ENCODE results near the gene BCL7A. TPM values are rescaled to one million over a fixed set of nuclear protein-coding genes. Genes with fewer than 3 reads are reported as not detected.
A peak's percentile ranks its signal among the peaks of the same experiment; 100 is the strongest.

Gene BCL7A
- total RNA-seq, 1 donor from 2014 or later, result 41.4 TPM

DNA sequence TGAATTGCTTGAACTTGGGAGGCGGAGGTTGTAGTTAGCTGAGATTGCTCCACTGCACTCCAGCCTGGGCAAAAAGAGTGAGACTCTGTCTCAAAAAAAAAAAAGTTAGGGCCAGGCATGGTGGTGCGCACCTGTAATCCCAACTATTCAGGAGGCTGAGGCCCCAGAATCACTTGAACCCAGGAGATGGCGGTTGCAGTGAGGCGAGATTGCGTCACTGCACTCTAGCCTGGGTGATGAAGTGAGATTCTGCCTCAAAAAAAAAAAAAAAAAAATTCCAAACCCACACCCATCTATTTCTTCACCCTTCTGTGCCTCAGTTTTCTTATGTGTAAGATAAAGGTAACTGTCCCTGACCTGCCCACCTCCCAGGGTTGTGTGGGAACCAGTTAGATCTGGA lies 45.9 kb downstream of the BCL7A start:
- TF ChIP-seq, protein P1, sequence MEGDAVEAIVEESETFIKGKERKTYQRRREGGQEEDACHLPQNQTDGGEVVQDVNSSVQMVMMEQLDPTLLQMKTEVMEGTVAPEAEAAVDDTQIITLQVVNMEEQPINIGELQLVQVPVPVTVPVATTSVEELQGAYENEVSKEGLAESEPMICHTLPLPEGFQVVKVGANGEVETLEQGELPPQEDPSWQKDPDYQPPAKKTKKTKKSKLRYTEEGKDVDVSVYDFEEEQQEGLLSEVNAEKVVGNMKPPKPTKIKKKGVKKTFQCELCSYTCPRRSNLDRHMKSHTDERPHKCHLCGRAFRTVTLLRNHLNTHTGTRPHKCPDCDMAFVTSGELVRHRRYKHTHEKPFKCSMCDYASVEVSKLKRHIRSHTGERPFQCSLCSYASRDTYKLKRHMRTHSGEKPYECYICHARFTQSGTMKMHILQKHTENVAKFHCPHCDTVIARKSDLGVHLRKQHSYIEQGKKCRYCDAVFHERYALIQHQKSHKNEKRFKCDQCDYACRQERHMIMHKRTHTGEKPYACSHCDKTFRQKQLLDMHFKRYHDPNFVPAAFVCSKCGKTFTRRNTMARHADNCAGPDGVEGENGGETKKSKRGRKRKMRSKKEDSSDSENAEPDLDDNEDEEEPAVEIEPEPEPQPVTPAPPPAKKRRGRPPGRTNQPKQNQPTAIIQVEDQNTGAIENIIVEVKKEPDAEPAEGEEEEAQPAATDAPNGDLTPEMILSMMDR (IDR thresholded peaks at IDR 0.05), result no peak
- H3K9me3 Mint-ChIP-seq, result no peaks in the 10 kb centered on the region
- ChIA-PET POLR2A (interaction anchor here (0.8 to 5.0 kb wide), 7 partner anchors 10 to 75 kb away, joined by 3 to 39 read pairs (median 4); partner anchors contain the start of gene MLXIP), CTCF (interaction anchor here (1.5 to 3.5 kb wide), 2 partner anchors 13 to 55 kb away, joined by 6 to 17 read pairs; no protein-coding TSS in a partner anchor)
- H3K27ac Mint-ChIP-seq, result peak overlapping the region; percentile 85
- intact Hi-C loops (cut with micrococcal nuclease), result loop anchor here (5.0 kb wide), 2 partner anchors 40 to 125 kb away; no protein-coding TSS in a partner anchor
- no peak for ATAC-seq (ENCODE audit: low read depth)
- H3K4me3 Mint-ChIP-seq, result peak overlapping the region; percentile 77
- no peaks in the 10 kb centered on the region for H3K27me3 Mint-ChIP-seq
- H3K36me3 Mint-ChIP-seq (ENCODE audit: low read depth), result peaks cover 3% of the 10 kb centered on the region
- DNase-seq, result no peak
- H3K4me1 Mint-ChIP-seq, result peaks cover 54% of the 10 kb centered on the region

DNA sequence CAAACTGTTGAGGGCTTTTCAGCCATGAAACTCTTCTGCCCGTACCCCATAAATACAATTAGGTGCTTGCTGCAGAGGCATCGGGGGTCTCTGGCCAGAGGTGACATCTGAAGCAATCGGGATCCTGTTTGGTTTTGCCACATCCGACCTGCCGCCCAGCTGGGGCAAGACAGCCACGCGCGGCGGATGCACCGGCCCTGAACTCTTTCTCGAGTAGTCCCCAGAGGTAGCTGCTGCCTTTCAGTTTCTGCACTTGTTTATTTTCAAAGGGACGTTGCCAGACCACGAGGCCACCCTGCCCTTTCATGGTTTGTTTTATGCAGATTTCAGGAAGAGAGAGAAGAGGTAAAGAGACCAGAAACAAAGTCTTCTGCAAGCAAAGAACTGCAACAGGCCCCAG lies 46.3 kb downstream of the BCL7A start:
- intact Hi-C loops (cut with micrococcal nuclease), result loop anchor here (1.0 to 5.0 kb wide), 4 partner anchors 10 to 124 kb away; partner anchors contain the start of gene MLXIP
- Mint-ChIP-seq H3K9me3 (no peaks in the 10 kb centered on the region), H3K27ac (peak overlapping the region; percentile 85), H3K36me3 (ENCODE audit: low read depth) (peaks cover 2% of the 10 kb centered on the region), H3K4me1 (peaks cover 51% of the 10 kb centered on the region), H3K4me3 (peak overlapping the region; percentile 77), H3K27me3 (no peaks in the 10 kb centered on the region)
- ChIA-PET CTCF (interaction anchor here (1.5 to 3.5 kb wide), 2 partner anchors 13 to 55 kb away, joined by 6 to 17 read pairs; no protein-coding TSS in a partner anchor), POLR2A (interaction anchor here (0.7 to 5.0 kb wide), 7 partner anchors 10 to 976 kb away, joined by 3 to 39 read pairs (median 4); partner anchors contain the start of gene MLXIP)
- TF ChIP-seq, protein P1 (IDR thresholded peaks at IDR 0.05), result no peak
- DNase-seq (peak; percentile 51), ATAC-seq (ENCODE audit: low read depth) (peak; percentile 85)

DNA sequence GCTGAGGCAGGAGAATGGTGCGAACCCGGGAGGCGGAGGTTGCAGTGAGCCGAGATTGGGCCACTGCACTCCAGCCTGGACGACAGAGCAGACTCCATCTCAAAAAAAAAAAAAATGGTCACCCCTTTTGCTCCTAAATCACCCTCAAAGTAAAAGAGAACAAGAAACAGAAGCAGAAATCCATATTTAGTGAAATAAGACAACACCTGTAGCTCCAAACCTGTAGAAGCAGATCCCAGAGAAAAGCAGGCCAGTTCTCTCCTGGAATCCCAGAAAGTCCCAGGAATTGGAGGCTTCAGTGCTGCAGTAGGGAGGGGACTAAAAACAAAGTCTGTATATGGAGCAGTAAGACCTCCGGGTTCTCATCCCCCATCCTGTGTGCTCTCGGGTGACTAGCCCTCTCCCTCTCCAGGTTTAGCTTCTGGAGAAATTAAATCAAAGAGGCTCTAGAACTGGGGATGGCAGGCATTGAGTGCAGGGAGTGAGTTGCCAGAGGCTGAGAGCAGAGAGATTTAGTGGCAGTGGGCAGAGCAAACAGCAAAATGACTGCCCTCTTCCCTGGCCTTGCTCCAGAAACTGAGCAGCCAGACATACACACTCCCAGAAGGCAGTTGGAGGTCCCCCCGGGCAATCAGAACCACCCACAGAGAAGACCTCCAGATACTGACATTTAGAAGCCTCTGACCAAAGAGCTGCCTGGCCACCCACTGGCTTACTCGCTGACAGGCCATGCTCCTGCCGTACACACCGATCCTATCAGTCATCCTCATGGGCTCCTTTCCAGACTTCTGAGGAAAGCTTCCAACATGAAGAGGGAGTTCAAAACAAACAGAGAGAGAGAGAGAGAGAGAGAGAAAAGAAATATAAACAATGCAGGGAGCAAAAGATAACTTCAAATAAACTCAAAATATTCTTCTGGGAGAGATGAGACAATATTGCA lies 50.6 kb downstream of the BCL7A start:
- POLR2A ChIA-PET, result no interaction called here
- no peak overlapping the region for H3K27ac Mint-ChIP-seq
- ATAC-seq (ENCODE audit: low read depth), result no peak
- CTCF ChIA-PET, result no interaction called here
- H3K36me3 Mint-ChIP-seq (ENCODE audit: low read depth), result no peaks in the 10 kb centered on the region
- no peaks in the 10 kb centered on the region for H3K9me3 Mint-ChIP-seq
- TF ChIP-seq, protein P1 (IDR thresholded peaks at IDR 0.05), result no peak
- intact Hi-C loops (cut with micrococcal nuclease), result loop anchor here (10.0 kb wide), 1 partner anchor 538 kb away; no protein-coding TSS in a partner anchor
- H3K27me3 Mint-ChIP-seq, result no peaks in the 10 kb centered on the region
- H3K4me3 Mint-ChIP-seq, result no peak overlapping the region
- H3K4me1 Mint-ChIP-seq, result peaks cover 37% of the 10 kb centered on the region
- DNase-seq, result no peak

DNA sequence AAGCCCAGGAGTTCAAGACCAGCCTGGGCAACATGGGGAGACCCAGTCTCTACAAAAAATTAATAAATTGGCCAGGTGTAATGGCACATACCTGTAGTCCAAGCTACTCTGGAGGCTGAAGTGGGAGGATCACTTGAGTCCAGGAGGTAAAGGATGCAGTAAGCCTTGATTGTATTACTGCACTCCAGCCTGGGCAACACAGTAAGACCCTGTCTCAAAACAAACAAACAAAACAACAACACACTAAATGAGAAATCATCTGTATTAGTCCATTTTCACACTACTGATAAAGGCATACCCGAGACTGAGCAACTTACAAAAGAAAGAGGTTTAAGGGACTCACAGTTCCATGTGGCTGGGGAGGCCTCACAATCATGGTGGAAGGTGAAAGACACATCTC lies 52.1 kb downstream of the BCL7A start:
- Mint-ChIP-seq H3K4me1 (peaks cover 30% of the 10 kb centered on the region), H3K9me3 (no peaks in the 10 kb centered on the region), H3K4me3 (no peak overlapping the region), H3K27ac (no peak overlapping the region), H3K27me3 (no peaks in the 10 kb centered on the region), H3K36me3 (ENCODE audit: low read depth) (no peaks in the 10 kb centered on the region)
- POLR2A ChIA-PET, result no interaction called here
- DNase-seq (no peak), ATAC-seq (ENCODE audit: low read depth) (no peak)
- TF ChIP-seq, protein P1 (IDR thresholded peaks at IDR 0.05), result no peak
- intact Hi-C loops (cut with micrococcal nuclease), result loop anchor here (10.0 kb wide), 1 partner anchor 539 kb away; no protein-coding TSS in a partner anchor
- CTCF ChIA-PET, result no interaction called here

All from activated B cell treated with CpG ODN at 0.5 μM for 24 hours (primary cell).